ENCODE measurements around the gene FBXO42. TPM values are rescaled to one million over a fixed set of nuclear protein-coding genes. Genes with fewer than 3 reads are reported as not detected.
A peak's percentile ranks its signal among the peaks of the same experiment; 100 is the strongest.
"Not testable (repeated sequence)": the region's sequence is repeated elsewhere in the genome, so short reads cannot be mapped to it uniquely, and the experiment has no call there.

FBXO42 gene
- total RNA-seq, 1 donor from 2014 or later, result 17.7 TPM

- DNase-seq (ENCODE audit: low read depth), result no peak
Measured at GRCh38 chr1:16372535-16373285, 20.4 kb upstream of the FBXO42 start.

- no peak for DNase-seq (ENCODE audit: low read depth)
Measured at GRCh38 chr1:16371725-16372124, 19.4 kb upstream of the FBXO42 start.

- DNase-seq (ENCODE audit: low read depth), result no peak
Measured at GRCh38 chr1:16369821-16370220, 17.5 kb upstream of the FBXO42 start.

GRCh38 chr1:16367968-16368890 lies 15.9 kb upstream of the FBXO42 start:
- no peak for DNase-seq (ENCODE audit: low read depth)

GRCh38 chr1:16367258-16367967 lies 15.1 kb upstream of the FBXO42 start:
- DNase-seq (ENCODE audit: low read depth), result peak; percentile 90

GRCh38 chr1:16366722-16367257 lies 14.5 kb upstream of the FBXO42 start, which contains the start of gene SZRD1:
Gene SZRD1 (plus strand): TSS chr1:16367242. CDS start chr1:16367258, 16 bp downstream.
- peak; percentile 99 for DNase-seq (ENCODE audit: low read depth)

- not testable (repeated sequence) for DNase-seq (ENCODE audit: low read depth)
Measured at GRCh38 chr1:16365146-16365498, 12.8 kb upstream of the FBXO42 start.

GRCh38 chr1:16356867-16357266 lies 4.6 kb upstream of the FBXO42 start:
- no peak for DNase-seq (ENCODE audit: low read depth)

GRCh38 chr1:16354619-16355018 lies 2.3 kb upstream of the FBXO42 start:
- no peak for DNase-seq (ENCODE audit: low read depth)

- DNase-seq (ENCODE audit: low read depth), result peak; percentile 3
Measured at GRCh38 chr1:16352842-16353535, 709 bp upstream of the FBXO42 start.

GRCh38 chr1:16351456-16351993 lies 755 bp downstream of the FBXO42 start:
- peak; percentile 22 for DNase-seq (ENCODE audit: low read depth)

GRCh38 chr1:16349847-16350406 lies 2.4 kb downstream of the FBXO42 start:
- no peak for DNase-seq (ENCODE audit: low read depth)

- DNase-seq (ENCODE audit: low read depth), result peak; percentile 42
Measured at GRCh38 chr1:16348414-16349182, 3.7 kb downstream of the FBXO42 start.

GRCh38 chr1:16343276-16343675 lies 9.0 kb downstream of the FBXO42 start:
- not testable (repeated sequence) for DNase-seq (ENCODE audit: low read depth)

GRCh38 chr1:16342331-16343062 lies 9.8 kb downstream of the FBXO42 start:
- no peak for DNase-seq (ENCODE audit: low read depth)

- no peak for DNase-seq (ENCODE audit: low read depth)
Measured at GRCh38 chr1:16340673-16341072, 11.6 kb downstream of the FBXO42 start.

GRCh38 chr1:16338961-16339360 lies 13.3 kb downstream of the FBXO42 start:
- DNase-seq (ENCODE audit: low read depth), result no peak

GRCh38 chr1:16334655-16335340 lies 17.5 kb downstream of the FBXO42 start:
- DNase-seq (ENCODE audit: low read depth), result no peak
